HG03097 (cell line): Measurements from ENCODE around the gene APPBP2.
"Not testable (repeated sequence)": the region's sequence is repeated elsewhere in the genome, so short reads cannot be mapped to it uniquely, and the experiment has no call there.

ENCODE experiments used
- ATAC-seq: cut with Tn5 transposase; IDR thresholded peaks from one replicate; pipeline ENCODE4 v1.9.1; 2021; ENCODE audit not compliant: unreplicated experiment, low FRiP score

APPBP2 gene

DNA sequence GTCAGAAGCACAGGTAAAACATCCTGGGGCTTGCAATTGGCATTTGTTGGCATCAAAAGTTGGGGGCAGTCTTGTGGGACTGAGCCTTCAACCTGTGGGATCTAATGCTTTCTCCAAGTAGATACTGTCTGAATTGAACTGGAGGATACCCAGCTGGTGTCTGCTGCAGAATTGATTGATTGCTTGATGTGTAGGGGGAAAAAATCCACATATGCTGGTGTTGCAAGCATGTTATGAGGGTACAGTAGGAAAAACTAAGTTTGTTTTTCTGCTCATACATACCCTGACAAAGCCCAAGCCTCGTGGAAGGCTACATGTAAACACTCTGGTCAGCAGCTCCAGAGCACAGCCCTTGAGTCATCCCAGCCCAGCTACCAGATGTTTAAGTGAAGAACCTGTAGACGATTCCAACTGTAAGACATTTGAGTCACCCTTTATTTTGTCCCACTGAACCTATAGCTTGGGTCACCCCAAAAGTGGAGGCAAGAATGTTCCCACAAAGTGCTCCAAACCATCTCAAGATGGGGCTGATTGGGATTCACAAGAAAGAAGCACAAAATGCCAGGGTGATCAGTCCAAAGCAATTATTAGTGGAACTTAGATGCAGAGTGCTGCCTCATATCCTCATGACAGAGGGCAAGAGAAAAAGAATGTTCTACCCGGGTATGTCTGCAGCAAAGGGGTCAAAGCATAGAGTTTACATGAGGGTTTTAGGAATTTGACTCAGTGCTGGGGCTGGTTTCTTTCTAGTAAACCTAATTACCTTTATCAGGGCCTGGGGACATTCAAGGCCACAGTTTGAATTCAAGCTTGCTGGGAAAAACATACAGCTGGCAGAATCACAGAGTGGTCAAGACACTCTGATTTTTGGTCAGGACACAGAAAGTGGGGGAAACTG is 9.6 kb upstream of the APPBP2 start:
- ATAC-seq: no peak

DNA sequence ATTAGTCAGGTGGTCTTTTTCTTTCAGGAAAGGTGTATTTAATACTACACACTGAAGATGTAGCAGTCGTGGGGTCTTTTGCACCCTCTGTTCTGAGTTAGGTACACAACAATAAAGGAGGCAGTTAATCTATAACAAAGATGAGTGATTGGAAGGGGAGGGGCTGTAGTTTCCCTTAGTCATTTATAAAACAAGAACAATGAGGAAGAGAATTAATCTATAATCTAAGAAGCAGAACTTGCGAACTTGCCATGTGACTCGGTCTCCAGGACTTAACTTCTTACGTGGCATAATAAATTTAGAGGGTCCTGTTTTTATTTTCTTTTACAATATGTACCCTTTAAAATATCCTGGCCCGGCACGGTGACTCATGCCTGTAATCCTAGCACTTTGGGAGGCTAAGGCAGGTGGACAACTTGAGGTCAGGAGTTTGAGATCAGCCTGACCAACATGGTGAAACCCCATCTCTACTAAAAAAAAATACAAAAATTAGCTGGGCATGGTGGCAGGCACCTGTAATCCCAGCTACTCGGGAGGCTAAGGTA is 8.6 kb upstream of the APPBP2 start:
- ATAC-seq: no peak

DNA sequence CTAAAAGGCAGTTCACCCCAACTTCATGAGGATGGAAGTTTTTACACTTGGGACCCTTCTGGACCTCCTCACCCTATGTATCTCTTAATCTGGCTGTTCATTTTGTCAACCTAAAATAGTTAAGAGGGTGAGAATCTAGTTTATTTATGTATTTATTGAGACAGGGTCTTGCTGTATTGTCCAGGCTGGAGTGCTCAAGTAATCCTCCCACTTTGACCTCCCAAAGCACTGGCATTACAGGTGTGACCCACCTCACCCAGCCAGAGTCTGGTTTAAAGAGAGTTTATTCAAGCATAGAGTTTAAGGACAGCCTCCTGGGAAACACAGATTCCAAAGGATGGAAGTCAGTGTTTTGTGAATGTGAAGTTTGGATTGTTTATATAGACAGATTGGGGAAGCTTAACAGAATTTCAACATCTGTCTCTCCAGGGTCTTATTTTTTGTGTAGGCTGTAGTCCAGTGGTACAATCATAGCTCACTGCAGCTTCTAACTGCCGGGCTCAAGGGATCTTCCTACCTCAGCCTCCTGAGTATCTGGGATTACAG is 8.0 kb upstream of the APPBP2 start:
- ATAC-seq: no peak

DNA sequence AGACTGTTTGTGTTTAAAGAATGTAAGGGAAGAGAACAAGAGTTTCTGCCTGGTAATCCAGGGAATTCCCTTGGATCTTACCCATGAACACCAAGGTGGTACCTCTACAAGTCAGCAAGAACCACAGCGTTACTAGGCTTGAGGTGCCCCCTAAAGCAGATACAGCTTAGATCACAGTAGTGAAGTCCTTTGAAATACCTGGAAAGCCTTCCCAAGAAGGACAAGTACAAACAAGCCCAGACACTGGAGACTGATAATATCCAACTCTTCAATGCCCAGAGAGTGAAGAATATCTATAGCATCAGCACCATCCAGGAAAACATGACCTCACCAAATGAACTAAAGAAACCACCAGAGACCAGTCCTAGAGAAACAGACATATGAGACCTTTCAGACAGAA is 3.8 kb upstream of the APPBP2 start:
- no peak for ATAC-seq

DNA sequence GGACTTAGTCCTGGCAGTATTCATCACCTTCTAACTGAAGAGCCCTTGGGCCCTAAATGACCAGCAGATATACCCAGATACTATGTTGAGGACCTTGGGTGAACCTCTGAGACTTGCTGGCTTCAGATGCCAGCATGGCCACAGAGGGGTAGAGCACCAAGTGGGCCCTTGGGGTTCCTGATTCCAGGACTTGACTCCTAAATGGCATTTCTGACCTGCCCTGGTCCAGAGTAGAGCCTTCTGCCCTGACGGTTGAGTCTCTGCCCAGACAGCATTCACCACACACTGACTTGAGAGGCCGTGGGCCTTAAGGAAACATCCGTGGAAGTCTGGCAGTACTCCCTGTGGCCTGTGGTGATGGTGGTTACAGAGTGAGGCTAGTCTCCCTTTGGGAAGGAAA is 2.8 kb upstream of the APPBP2 start:
- ATAC-seq: no peak

DNA sequence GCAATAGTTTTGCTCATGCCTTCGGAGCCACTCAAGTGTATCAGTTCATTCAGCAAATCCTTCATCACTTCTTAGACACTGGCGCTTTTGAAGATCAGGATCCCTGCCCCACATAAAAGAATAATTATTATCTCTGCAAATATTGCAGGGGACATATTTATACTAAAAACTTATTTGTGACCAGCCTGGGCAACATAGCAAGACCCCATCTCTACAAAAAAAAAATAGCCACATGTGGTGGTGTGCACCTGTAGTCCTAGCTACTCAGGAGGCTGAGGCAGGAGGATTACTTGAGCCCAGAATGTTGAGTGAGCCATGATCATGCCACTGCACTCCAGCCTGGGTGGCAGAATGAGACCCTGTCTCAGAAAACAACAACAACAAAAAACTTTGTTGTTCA is 1.7 kb upstream of the APPBP2 start:
- no peak for ATAC-seq

DNA sequence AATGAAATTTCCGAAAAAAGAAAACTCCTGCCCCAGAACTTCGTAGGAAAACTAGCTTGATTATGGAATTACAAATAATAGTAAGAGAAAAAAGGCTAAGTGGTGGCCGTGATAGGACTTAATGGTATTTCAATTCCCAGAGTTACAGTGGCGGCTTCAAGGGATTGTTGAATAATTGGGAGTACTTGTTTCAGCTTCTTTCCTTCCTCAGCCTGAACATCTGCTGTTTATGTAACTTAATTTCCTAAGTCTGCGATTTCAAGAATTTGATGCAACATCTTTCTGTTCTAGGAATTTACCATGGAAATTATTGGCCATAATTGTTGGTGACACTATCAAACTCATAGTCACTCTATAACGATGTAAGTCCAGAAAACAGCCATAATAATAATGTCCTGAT is 684 bp upstream of the APPBP2 start:
- ATAC-seq: no peak

DNA sequence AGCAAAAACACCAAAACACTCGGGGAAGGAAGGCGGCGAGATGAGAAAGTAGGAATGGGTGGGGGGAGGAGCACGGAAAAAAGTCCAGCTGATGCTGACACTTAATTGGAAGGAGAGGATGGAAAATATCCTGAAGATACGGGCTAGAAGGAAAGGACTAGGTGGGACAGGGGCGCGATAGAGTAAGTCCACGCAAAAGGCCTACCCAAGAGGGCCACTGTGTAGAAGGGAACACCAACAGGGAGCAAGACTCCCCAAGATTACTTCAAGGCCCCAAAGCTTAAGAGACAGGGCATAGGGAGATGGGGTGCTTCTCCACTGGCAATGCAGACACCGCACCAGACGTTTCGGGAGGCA is 736 bp downstream of the APPBP2 start:
- no peak for ATAC-seq

DNA sequence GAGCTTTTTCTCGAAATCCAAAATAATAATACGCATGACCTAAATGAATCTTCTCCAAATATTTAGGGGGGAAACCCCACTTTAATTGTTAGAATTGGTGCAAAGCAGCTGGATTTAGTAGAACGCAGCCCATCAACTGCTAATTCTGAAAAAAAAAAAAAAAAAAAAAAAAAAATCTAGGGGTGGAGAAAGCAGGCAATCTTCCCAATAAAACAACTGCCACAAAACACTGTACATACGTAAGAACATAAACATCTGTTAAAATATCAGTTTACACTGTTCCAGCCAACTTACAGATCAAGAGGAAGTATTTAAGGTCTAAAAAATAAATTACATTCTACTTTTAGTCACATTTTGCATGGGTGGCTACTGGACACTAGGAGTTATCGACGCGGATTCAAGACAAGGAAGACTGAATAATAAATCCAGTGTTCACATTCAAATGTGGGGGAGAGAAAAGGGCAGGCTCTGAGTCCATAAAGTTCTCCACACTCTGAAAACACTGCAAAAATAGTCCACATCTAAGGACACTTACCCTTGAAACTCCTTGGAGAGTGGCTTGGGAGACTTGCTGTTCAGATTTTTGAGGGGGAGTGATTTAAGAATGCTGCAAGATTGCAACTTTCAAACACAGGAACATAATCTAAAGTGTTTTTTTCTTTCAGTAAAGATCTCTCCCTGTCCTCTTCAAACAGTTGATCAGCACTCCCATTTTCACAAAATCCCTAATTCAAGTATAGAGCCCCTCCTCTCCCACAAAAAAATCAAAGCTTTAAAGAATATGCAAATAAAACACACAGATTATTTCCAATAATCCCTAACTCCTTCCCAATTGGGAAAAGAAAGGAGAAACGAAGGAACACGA is 1.3 kb downstream of the APPBP2 start:
- no peak for ATAC-seq

DNA sequence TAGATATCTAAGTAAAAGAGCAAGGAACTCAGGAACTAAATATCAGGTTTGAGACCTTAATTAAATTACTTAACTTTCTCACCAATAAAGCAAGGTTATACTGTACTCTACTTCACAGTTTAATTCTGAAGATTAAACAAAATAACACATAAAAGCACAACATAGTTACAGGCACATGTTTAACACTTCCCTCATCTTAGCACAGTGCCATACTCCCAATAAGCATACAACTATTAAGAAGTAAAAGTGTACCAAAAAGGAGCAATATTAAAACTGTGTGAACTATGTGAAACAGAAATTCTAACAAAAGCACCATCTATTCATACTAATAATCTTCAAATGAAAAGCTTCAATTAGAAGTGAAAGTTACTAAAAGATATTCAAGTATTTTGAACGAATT is 2.2 kb downstream of the APPBP2 start:
- no peak for ATAC-seq

DNA sequence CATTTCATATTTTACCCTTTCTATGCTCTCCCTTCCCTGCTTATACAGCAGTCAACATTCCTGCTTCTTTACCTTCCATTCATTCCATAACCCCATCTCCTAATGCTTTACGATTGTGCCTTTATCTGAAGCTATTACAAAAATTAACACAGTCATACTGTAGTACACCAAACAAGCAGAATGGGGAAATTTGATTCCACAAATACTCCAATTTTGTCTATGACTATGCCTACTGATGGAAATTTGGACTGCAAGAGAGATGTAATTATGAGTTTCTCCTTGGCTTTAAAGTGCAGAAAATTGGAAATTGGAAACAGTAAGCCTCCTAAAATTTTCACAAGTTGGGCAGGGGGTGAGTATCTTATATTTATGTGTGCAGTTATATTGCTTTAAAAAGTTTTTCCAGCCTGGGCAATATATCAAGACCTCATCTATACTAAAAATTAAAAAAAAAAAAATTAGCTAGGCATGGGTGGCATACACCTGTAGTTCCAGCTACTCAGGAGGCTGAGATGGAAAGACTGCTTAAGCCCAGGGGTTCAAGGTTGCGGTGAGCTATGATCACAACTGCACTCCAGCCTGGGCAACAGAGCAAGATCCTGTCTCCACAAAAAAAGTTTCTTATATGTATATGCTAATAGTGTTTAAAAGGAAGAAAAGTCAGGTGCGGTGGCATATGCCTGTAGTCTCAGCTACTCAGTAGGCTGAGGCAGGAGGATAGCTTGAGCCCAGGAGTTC is 3.0 kb downstream of the APPBP2 start:
- no peak for ATAC-seq

DNA sequence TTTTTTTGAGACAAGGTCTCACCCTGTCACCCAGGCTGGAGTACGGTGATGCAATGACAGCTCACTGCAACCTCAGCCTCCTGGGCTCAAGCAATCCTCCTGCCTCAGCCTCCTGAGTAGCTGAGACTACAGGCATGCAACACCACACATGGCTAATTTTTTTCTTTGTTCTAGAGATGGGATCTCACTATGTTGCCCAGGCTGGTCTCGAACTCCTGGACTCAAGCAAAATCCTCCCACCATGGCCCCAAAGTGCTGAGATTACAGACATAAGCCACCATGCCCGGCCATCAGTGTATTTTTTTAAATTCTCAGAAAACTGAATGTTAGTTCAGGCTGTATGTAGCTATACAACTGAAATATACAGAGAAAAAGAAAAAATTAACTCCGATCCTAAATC is 6.2 kb downstream of the APPBP2 start:
- no peak for ATAC-seq

DNA sequence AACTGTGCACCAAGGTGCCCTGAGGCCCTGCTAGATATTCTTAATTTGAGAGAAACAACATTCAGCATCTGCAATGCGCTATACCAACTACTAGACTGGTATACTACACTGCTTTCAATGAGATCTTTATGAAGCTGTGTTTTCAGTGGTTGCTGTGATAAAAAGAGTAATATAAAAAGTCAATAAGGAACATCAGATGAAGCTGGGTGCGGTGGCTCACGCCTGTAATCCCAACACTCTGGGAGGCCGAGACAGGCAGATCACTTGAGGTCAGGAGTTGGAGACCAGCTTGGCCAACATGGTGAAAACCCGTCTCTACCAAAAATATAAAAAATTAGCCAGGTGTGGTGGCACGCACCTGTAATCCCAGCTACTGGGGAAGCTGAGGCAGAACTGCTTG is 10.4 kb downstream of the APPBP2 start:
- not testable (repeated sequence) for ATAC-seq

DNA sequence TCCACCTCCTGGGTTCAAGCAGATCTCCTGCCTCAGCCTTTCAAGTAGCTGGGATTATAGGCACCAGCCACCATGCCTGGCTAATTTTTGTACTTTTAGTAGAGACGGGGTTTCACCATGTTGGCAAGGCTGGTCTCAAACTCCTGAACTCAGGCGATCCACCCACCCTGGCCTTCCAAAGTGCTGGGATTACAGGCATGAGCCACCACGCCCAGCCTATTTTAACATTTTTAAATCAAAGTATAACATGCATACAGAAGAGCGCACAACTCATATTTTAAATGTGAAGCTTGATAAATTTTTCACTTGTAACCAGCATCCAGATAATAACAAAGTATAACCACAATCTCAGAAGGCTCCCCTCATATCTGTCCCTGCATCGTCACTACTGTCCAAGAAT is 10.8 kb downstream of the APPBP2 start:
- not testable (repeated sequence) for ATAC-seq

DNA sequence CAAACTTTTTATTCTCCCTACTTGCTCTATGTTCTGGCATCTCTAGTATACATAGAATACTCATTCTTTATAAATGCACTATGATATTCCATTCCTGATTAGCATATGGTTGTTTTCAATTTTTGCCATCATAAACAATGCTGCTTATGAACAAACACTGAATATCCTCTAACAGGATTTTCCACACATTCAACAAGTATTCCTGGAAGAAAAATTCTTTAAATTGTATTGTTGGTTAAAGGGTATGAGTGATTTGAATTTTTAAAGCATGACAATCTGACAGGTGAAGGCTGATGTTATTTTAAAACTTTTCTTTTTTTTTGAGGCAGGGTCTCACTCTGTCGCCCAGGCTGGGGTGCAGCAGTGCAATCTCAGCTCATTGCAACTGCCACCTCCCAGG is 11.5 kb downstream of the APPBP2 start:
- no peak for ATAC-seq

DNA sequence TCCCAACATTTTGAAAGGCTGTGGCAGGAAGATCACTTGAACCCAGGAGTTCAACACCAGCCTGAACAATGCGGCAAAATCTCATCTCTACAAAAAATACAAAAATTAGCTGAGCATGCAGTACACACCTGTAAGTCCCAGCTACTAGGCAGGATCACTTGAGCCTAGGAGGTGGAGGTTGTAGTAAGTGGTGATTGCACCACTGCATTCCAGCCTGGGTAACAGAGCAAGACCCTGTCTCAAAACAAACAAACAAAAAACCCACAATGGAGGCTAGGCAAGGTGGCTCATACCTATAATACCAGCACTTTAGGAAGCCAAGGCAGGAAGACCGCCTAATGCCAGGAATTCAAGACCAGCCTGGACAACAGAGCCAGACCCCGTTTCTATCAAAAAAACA is 12.0 kb downstream of the APPBP2 start:
- ATAC-seq: no peak

DNA sequence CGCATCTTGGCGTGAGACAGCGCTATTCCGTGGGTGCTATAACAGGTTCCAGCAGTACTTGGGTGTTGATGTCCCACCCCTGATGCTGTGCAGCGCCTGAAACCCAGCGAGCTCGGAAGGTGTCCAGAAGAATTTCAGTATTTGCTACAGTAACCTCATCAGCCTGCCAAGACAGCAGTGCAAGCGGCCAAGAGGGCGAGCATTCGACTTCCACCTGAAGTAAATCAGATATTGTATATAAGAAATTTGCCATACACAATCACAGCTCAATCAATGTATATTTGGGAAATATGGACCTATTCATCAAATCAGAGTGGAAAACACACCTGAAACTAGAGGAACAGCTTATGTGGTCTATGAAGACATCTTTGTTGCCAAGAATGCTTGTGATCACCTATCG is 13.0 kb downstream of the APPBP2 start:
- no peak for ATAC-seq

DNA sequence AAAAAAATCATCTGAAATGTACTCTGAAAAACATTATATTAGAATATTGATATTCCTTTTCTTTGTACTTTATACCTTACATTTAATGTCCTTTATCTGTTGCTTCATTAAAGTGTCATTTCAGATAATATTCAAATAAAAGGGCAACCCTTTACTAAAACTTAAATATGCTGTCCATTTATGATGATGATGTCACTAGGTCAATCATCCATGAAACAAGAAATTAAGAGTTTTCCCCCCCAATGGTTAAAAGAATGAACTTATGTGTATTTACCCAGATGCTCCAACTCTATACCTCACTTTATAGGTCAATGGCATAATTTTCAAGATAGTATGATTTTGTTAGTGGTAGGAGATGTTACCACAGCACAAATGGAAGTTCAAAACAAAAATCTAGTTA is 15.3 kb downstream of the APPBP2 start:
- ATAC-seq: no peak

DNA sequence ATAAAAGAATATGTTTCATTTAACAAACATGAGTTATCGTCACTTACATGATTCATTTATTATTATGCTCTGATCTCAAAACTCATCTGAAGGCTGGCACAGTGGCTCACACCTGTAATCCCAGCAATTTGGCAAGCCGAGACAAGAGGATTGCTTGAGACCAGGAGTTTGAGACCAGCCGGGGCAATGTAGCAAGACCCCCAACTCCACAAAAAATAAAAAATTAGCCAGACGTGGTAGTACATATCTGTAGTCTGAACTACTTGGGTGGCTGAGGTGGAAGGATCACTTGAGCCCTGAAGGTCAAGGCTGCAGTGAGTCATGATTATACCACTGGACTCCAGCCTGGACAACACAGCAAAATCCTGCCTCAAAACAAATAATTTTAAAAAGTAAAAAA is 16.0 kb downstream of the APPBP2 start:
- no peak for ATAC-seq

DNA sequence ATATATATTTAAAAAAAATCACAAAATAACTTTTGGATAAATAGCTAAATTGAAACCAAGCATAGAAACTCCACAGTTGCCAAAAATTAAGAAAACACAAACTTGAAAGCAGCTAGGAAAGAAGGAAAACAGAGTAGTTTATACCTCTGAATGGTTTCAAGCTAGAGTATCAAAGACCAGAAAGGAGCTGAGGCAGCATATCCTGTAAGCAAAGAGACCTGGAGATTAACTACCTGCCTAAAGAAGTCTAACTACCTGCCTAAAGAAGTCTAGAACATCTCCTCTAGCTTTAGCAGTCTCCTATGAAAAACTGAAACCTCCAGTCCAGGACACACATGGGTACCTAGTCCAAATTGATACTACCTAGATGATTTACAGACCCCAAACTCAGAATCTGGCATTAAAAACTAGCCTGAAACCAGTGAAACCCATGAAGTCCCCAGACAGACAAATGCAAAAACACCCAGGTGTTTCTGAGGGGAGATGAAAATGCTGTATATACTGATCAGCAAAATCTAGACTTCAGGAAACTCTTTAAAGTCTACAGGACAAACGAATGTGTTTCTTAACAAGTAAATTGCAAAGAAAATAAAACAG is 17.6 kb downstream of the APPBP2 start:
- no peak for ATAC-seq
